PC-9 (cell line): ENCODE measurements around the gene ARGLU1. TPM values are rescaled to one million over a fixed set of nuclear protein-coding genes. Genes with fewer than 3 reads are reported as not detected.

Source experiments
- BruUV-seq: library from RNA; stranded (reverse); fragments of 400-500 nt; replicated peaks from 2 replicates; lab custom pipeline; 2021; lab: Mats Ljungman, UMichigan
- CTCF ChIA-PET: fragments of 300-600 bp; sonication (Branson Sonifier 250); formaldehyde crosslinking; loops from one replicate; lab custom pipeline; 2022; ENCODE audit warnings: antibody characterized with exemption; lab: Charles Lee
- POLR2A ChIA-PET: fragments of 300-600 bp; sonication (Branson Sonifier 250); formaldehyde crosslinking; loops from one replicate; lab custom pipeline; 2022; ENCODE audit warnings: antibody characterized with exemption; ENCODE audit not compliant: unreplicated experiment; lab: Charles Lee
- DNase-seq, 2 experiments: peaks; one replicate each; pipeline versions ENCODE4 v3.0.0 to v3.0.0-alpha.2; 2015 to 2022; ENCODE audit warnings: mixed read lengths in 1 of 2
- H2AFZ ChIP-seq: fragments of 200-600 bp; sonication (generic); 2 replicates; pipeline ENCODE4 v1.8.1; 2017; ENCODE audit warnings: antibody characterized with exemption
- H3F3A ChIP-seq: fragments of 200-600 bp; sonication (generic); 2 replicates; pipeline ENCODE4 v1.8.1; 2017; ENCODE audit warnings: antibody characterized with exemption, mild to moderate bottlenecking, low read depth; ENCODE audit not compliant: insufficient read depth
- H3K27ac ChIP-seq: fragments of 200-600 bp; sonication (generic); 2 replicates; pipeline ENCODE4 v1.6.1; 2016; ENCODE audit warnings: mixed run types
- H3K27me3 ChIP-seq: fragments of 200-600 bp; sonication (generic); 2 replicates; pipeline ENCODE4 v1.6.1; 2016; ENCODE audit warnings: low read depth, mixed run types; ENCODE audit not compliant: insufficient read depth
- H3K36me3 ChIP-seq: fragments of 200-600 bp; sonication (generic); 2 replicates; pipeline ENCODE4 v1.6.1; 2016; ENCODE audit warnings: low read depth, mixed run types
- H3K4me1 ChIP-seq: fragments of 200-600 bp; sonication (generic); replicated peaks from 2 replicates; pipeline ENCODE4 v1.6.1; 2016; ENCODE audit warnings: mixed run types; ENCODE audit not compliant: insufficient read depth
- H3K4me2 ChIP-seq: fragments of 200-600 bp; sonication (generic); 2 replicates; pipeline ENCODE4 v1.6.1; 2017; ENCODE audit warnings: mixed run types
- H3K4me3 ChIP-seq: fragments of 200-600 bp; sonication (generic); 2 replicates; pipeline ENCODE4 v1.6.1; 2016; ENCODE audit warnings: mixed run types
- H3K79me2 ChIP-seq: fragments of 200-600 bp; sonication (generic); 2 replicates; pipeline ENCODE4 v1.6.1; 2017; ENCODE audit warnings: low read depth, mixed run types
- H3K9me2 ChIP-seq: fragments of 200-600 bp; sonication (generic); 2 replicates; pipeline ENCODE4 v1.8.1; 2017; ENCODE audit warnings: mild to moderate bottlenecking; ENCODE audit not compliant: insufficient read depth
- H3K9me3 ChIP-seq: fragments of 200-600 bp; sonication (generic); 2 replicates; pipeline ENCODE4 v1.8.1; 2016; ENCODE audit warnings: low read depth; ENCODE audit not compliant: insufficient read depth
- H4K20me1 ChIP-seq: fragments of 200-600 bp; sonication (generic); 2 replicates; pipeline ENCODE4 v1.8.1; 2017; ENCODE audit not compliant: insufficient read depth
- EZH2 ChIP-seq: fragments of 200-600 bp; sonication (generic); IDR thresholded peaks from 2 replicates; pipeline ENCODE4 v1.8.0; 2017; ENCODE audit warnings: antibody characterized with exemption, low read depth
- intact Hi-C: fragments of 100-400 bp; cut with micrococcal nuclease; formaldehyde crosslinking; loops from one replicate; pipeline ENCODE4 v1.10.0; 2022; ENCODE audit not compliant: unreplicated experiment
- total RNA-seq: library from RNA; stranded (reverse); gene quantifications from 2 replicates; pipeline ENCODE4 v1.2.3, GENCODE V29; 2021
- TF ChIP-seq, protein P1 (sequence below): fragments of 200-600 bp; sonication (generic); conservative IDR thresholded peaks from 2 replicates; pipeline ENCODE4 v1.6.1; 2017; ENCODE audit warnings: mixed run types, antibody characterized with exemption, mild to moderate bottlenecking, moderate library complexity

The ARGLU1 gene
- total RNA-seq, 1 experiment from 2014 or later = 89.2 TPM

DNA sequence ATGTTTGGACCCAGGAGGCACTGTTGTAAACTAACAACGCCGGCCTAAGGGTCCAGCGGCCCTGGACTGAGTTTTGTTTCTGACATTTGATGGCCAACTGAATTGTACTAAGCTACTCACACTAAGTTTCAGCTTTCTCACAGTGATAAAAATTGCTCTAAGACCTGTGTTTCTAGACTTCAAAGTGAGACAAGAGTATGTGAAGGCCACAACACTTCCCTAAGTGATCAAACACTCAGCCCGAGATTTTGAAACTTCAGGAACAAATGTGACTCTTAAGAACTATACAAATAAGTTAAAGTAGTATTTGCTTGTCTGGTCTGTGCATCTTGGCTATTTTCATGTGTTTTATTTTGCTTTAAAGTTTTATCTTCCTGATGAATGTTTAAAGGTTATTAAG, 62.6 kb downstream of the ARGLU1 start:
- Histone ChIP-seq H3K27ac (no peak overlapping the region), H3K79me2 (peaks cover 100% of the 10 kb centered on the region), H3F3A (peaks cover 26% of the 10 kb centered on the region), H3K4me2 (no peak overlapping the region), H3K36me3 (peaks cover 42% of the 10 kb centered on the region; the same call in 1 of the 2 replicates), H3K4me3 (no peak overlapping the region), H3K9me3 (no peaks in the 10 kb centered on the region; the same call in 1 of the 2 replicates), H3K4me1 (peaks cover 28% of the 10 kb centered on the region), H3K9me2 (no peaks in the 10 kb centered on the region), H2AFZ (no peak overlapping the region), H4K20me1 (no peaks in the 10 kb centered on the region), H3K27me3 (no peaks in the 10 kb centered on the region)
- intact Hi-C loops = loop anchor here (5.0 kb wide), 1 partner anchor 33 kb away; no protein-coding TSS in a partner anchor
- TF ChIP-seq, protein P1, sequence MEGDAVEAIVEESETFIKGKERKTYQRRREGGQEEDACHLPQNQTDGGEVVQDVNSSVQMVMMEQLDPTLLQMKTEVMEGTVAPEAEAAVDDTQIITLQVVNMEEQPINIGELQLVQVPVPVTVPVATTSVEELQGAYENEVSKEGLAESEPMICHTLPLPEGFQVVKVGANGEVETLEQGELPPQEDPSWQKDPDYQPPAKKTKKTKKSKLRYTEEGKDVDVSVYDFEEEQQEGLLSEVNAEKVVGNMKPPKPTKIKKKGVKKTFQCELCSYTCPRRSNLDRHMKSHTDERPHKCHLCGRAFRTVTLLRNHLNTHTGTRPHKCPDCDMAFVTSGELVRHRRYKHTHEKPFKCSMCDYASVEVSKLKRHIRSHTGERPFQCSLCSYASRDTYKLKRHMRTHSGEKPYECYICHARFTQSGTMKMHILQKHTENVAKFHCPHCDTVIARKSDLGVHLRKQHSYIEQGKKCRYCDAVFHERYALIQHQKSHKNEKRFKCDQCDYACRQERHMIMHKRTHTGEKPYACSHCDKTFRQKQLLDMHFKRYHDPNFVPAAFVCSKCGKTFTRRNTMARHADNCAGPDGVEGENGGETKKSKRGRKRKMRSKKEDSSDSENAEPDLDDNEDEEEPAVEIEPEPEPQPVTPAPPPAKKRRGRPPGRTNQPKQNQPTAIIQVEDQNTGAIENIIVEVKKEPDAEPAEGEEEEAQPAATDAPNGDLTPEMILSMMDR = no peak
- no peak for TF ChIP-seq EZH2
- CTCF ChIA-PET = no interaction called here
- no peak for DNase-seq
- POLR2A ChIA-PET = no interaction called here
- no TSS peak for BruUV-seq

DNA sequence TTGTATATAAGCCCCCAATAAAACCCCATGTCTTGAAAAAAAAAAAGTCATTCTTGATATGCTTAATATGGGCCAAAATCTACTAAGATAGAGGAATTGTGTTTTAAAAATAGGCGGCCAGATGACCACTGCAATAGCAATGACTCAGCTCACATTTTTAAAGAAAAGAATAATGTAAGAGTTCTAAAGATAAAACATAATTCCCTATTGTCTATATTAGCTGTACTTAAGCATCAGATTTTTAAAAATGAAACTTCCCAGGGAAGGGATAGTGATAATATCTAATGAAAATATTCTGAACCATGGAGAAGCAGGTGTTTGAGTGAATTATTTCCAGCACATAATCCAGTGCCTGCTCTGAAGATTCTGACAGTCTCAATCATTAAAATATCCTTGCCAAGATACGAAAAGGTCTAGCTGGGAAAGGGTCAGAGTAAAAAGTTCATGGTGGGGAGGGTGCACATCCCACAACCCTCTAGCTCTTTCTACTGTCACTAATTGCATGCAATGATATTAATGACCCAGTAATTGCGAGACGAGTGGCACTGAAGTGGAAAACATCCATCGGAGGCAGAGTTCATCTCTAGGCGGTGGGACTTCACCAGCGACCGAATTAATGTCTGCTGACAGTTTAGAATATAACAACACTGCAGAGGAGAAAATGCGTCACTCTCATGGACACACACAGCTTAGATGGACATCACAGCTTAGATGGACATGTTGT, 64.0 kb downstream of the ARGLU1 start:
- TF ChIP-seq EZH2 = no peak
- TF ChIP-seq, protein P1 = no peak
- H3K9me3 ChIP-seq = no peaks in the 10 kb centered on the region; the same call in 1 of the 2 replicates
- H3K36me3 ChIP-seq = peaks cover 37% of the 10 kb centered on the region; the same call in 1 of the 2 replicates
- H3K4me3 ChIP-seq = no peak overlapping the region
- no peak overlapping the region for H3K27ac ChIP-seq
- no peak overlapping the region for H3K4me2 ChIP-seq
- H4K20me1 ChIP-seq = no peaks in the 10 kb centered on the region; the same call in 1 of the 2 replicates
- H3K4me1 ChIP-seq = peaks cover 18% of the 10 kb centered on the region
- intact Hi-C loops = no loop called here
- CTCF ChIA-PET = interaction anchor here (0.8 kb wide), 1 partner anchor 345 kb away, joined by 4 read pairs; no protein-coding TSS in a partner anchor
- H2AFZ ChIP-seq = no peak overlapping the region
- no TSS peak for BruUV-seq
- H3F3A ChIP-seq = peaks cover 18% of the 10 kb centered on the region
- H3K9me2 ChIP-seq = no peaks in the 10 kb centered on the region
- peaks cover 100% of the 10 kb centered on the region for H3K79me2 ChIP-seq
- POLR2A ChIA-PET = interaction anchor here (0.6 kb wide), 1 partner anchor 1730 kb away, joined by 11 read pairs; no protein-coding TSS in a partner anchor
- DNase-seq = no peak
- no peaks in the 10 kb centered on the region for H3K27me3 ChIP-seq

DNA sequence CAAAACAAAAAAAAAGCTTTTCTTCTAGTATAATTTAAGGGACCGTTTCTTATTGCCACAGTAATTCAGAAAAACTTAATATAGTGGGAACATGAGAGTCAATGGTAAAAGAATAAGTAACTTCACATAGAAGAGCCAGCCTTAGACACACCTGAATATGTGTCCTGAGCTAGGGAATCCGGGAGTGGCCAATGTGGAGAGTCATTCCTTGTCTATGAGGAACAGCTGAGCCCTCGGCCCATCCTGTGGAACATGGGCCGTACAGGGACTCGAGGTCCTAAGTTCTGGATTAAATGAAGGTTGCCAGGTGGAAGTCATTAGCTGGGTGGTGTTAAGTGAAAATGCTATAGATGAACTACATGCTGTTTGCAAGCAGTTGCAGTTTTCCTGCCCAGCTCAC, 64.7 kb downstream of the ARGLU1 start:
- Histone ChIP-seq H3F3A (peaks cover 12% of the 10 kb centered on the region), H3K4me3 (no peak overlapping the region), H3K79me2 (peaks cover 100% of the 10 kb centered on the region), H3K27ac (no peak overlapping the region), H3K27me3 (no peaks in the 10 kb centered on the region), H3K9me2 (no peaks in the 10 kb centered on the region), H3K36me3 (peaks cover 30% of the 10 kb centered on the region; the same call in 1 of the 2 replicates), H2AFZ (no peak overlapping the region), H3K4me2 (no peak overlapping the region), H4K20me1 (no peaks in the 10 kb centered on the region; the same call in 1 of the 2 replicates), H3K9me3 (no peaks in the 10 kb centered on the region), H3K4me1 (peaks cover 12% of the 10 kb centered on the region)
- CTCF ChIA-PET = interaction anchor here (0.8 kb wide), 1 partner anchor 344 kb away, joined by 4 read pairs; no protein-coding TSS in a partner anchor
- TF ChIP-seq EZH2 = no peak
- TF ChIP-seq, protein P1 = no peak
- intact Hi-C loops = no loop called here
- no peak for DNase-seq
- no TSS peak for BruUV-seq
- POLR2A ChIA-PET = interaction anchor here (0.5 to 0.6 kb wide), 3 partner anchors 146 to 1730 kb away, joined by 5 to 11 read pairs (median 11); no protein-coding TSS in a partner anchor
